Endodermal cell (in vitro differentiated cells): ENCODE measurements around the gene ASRGL1. TPM values are rescaled to one million over a fixed set of nuclear protein-coding genes. Genes with fewer than 3 reads are reported as not detected.

Experiments used
- DNase-seq: peaks from one replicate; pipeline ENCODE4 v3.0.0-alpha.2; 2017
- H3K27ac ChIP-seq: 2 replicates; pipeline ENCODE4 v1.5.1; 2013; ENCODE audit warnings: mild to moderate bottlenecking, low read depth, low read length, moderate library complexity
- H3K27me3 ChIP-seq: 2 replicates; pipeline ENCODE4 v1.6.1; 2013; ENCODE audit warnings: mild to moderate bottlenecking, low read length, moderate library complexity; ENCODE audit not compliant: insufficient read depth, control insufficient read depth, poor library complexity, severe bottlenecking
- H3K36me3 ChIP-seq: 2 replicates; pipeline ENCODE4 v1.7.0; 2013; ENCODE audit warnings: mild to moderate bottlenecking, low read length, moderate library complexity; ENCODE audit not compliant: control insufficient read depth, insufficient read depth
- H3K4me1 ChIP-seq: one replicate; pipeline ENCODE4 v1.7.0; 2013; ENCODE audit warnings: low read length; ENCODE audit not compliant: control insufficient read depth, insufficient read depth
- H3K4me3 ChIP-seq: 2 replicates; pipeline ENCODE4 v1.5.1; 2013; ENCODE audit warnings: mild to moderate bottlenecking, low read length, moderate library complexity
- H3K9ac ChIP-seq: 2 replicates; pipeline ENCODE4 v1.6.1; 2013; ENCODE audit warnings: mild to moderate bottlenecking, low read length, moderate library complexity; ENCODE audit not compliant: poor library complexity, severe bottlenecking; ENCODE audit errors: extremely low read depth
- H3K9me3 ChIP-seq: 2 replicates; pipeline ENCODE4 v1.6.1; 2013; ENCODE audit warnings: mild to moderate bottlenecking, low read length, moderate library complexity; ENCODE audit not compliant: control insufficient read depth
- H3K27ac Mint-ChIP-seq: 2 replicates; pipeline ENCODE4 v1.8.0; 2020; ENCODE audit warnings: mixed read lengths
- H3K27me3 Mint-ChIP-seq: 2 replicates; pipeline ENCODE4 v1.8.0; 2021; ENCODE audit warnings: mild to moderate bottlenecking, mixed read lengths; ENCODE audit not compliant: insufficient read depth
- H3K36me3 Mint-ChIP-seq: 2 replicates; pipeline ENCODE4 v1.8.0; 2020; ENCODE audit warnings: low read depth, mixed read lengths
- H3K4me1 Mint-ChIP-seq: 2 replicates; pipeline ENCODE4 v1.8.0; 2020; ENCODE audit warnings: mixed read lengths
- H3K4me3 Mint-ChIP-seq: 2 replicates; pipeline ENCODE4 v1.8.0; 2020; ENCODE audit warnings: mild to moderate bottlenecking, moderate library complexity, mixed read lengths
- H3K9me3 Mint-ChIP-seq: 2 replicates; pipeline ENCODE4 v1.8.0; 2020; ENCODE audit warnings: mild to moderate bottlenecking, mixed read lengths
- CTCF ChIP-seq: fragments of 200-600 bp; sonication (generic); conservative IDR thresholded peaks from 2 replicates; pipeline ENCODE4 v1.5.0; 2021; ENCODE audit warnings: antibody characterized with exemption, mild to moderate bottlenecking
- WGBS, 2 experiments: methylation state at CpG; one replicate each; pipeline versions ENCODE4 v1.1.5 to v1.1.7; 2013; ENCODE audit warnings: missing lambda C conversion rate in 2 of 2, mixed read lengths in 1 of 2; ENCODE audit not compliant: insufficient coverage in 1 of 2, insufficient read length in 1 of 2; 5-methylcytosine and 5-hydroxymethylcytosine counted together
- total RNA-seq, 2 donors: library from RNA; stranded (reverse); fragmentation: NEBNext Ultra II Directional in 1 of 2; extraction: Animal tissue kit (Norgen Biotek cat#: 25700) in 1 of 2; gene quantifications; 2 replicates in 1 of 2; 3 replicates in 1 of 2; pipeline ENCODE4 v1.2.1, GENCODE V29; 2021

Gene ASRGL1
- total RNA-seq, 2 donors from 2014 or later, result 39.8 to 61.8 TPM

- Mint-ChIP-seq H3K27ac (no peak overlapping the region), H3K4me3 (no peak overlapping the region), H3K4me1 (peaks cover 37% of the 10 kb centered on the region), H3K9me3 (no peaks in the 10 kb centered on the region), H3K27me3 (peaks cover 28% of the 10 kb centered on the region), H3K36me3 (no peaks in the 10 kb centered on the region)
- 84% methylated on average over 4 of the region's 4 CpGs; no CpG with 5 or more reads in 1 of the 2 experiments for WGBS, 2 experiments
- TF ChIP-seq CTCF, result no peak
- no peaks in the 10 kb centered on the region for H3K36me3 ChIP-seq
- H3K4me1 ChIP-seq, result peaks cover 14% of the 10 kb centered on the region
- no peaks in the 10 kb centered on the region for H3K9me3 ChIP-seq
- no peaks in the 10 kb centered on the region for H3K27me3 ChIP-seq
- H3K4me3 ChIP-seq, result no peak overlapping the region
- H3K27ac ChIP-seq, result no peak overlapping the region
- no peak overlapping the region for H3K9ac ChIP-seq
- DNase-seq, result peak; percentile 26
Observed at GRCh38 chr11:62423012-62423411, 85.8 kb downstream of the ASRGL1 start.

- Histone ChIP-seq H3K4me1 (peaks cover 5% of the 10 kb centered on the region), H3K36me3 (no peaks in the 10 kb centered on the region), H3K9me3 (no peaks in the 10 kb centered on the region), H3K27ac (no peak overlapping the region), H3K4me3 (no peak overlapping the region), H3K9ac (no peak overlapping the region), H3K27me3 (no peaks in the 10 kb centered on the region)
- no peak overlapping the region for H3K4me3 Mint-ChIP-seq
- peaks cover 7% of the 10 kb centered on the region for H3K9me3 Mint-ChIP-seq
- peaks cover 30% of the 10 kb centered on the region for H3K4me1 Mint-ChIP-seq
- H3K27me3 Mint-ChIP-seq, result peaks cover 18% of the 10 kb centered on the region
- peak overlapping the region; percentile 36 for H3K27ac Mint-ChIP-seq
- 87 to 91% methylated on average over 6 of the region's 6 CpGs for WGBS, 2 experiments
- no peak for TF ChIP-seq CTCF
- H3K36me3 Mint-ChIP-seq, result no peaks in the 10 kb centered on the region
- DNase-seq, result peak; percentile 42
Observed at GRCh38 chr11:62427630-62428233, 90.5 kb downstream of the ASRGL1 start.

DNA sequence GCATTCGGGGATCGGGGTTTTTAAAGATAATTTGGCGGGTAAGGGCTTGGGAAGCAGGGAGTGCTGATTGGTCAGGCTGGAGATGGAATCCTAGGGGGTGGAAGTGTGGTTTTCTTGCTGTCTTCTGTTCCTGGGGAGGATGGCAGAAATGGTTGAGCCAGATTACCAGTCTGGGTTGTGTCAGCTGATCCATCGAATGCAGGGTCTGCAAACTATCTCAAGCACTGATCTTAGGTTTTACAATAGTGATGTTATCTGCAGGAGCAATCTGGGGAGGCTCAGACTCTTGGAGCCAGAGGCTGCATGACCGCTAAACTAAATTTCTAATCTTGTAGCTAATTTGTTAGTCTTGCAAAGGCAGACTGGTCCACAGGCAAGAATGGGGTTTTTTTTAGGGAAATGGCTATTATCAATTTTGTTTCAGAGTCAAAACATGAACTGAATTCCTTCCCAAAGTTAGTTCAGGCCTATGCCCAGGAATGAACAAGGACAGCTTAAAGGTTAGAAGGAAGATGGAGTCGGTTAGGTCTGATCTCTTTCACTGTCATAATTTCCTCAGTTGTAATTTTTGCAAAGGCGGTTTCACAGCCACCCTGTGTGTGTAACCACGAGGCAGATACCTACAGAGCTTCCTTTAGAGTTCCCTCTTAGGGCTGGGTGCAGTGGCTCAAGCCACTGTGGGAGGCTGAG is 91.8 kb downstream of the ASRGL1 start:
- Mint-ChIP-seq H3K27me3 (peaks cover 7% of the 10 kb centered on the region), H3K36me3 (no peaks in the 10 kb centered on the region), H3K4me1 (peaks cover 33% of the 10 kb centered on the region), H3K9me3 (peaks cover 7% of the 10 kb centered on the region), H3K4me3 (no peak overlapping the region), H3K27ac (peak overlapping the region; percentile 31)
- Histone ChIP-seq H3K27ac (no peak overlapping the region), H3K9ac (no peak overlapping the region), H3K27me3 (no peaks in the 10 kb centered on the region), H3K4me1 (peaks cover 5% of the 10 kb centered on the region), H3K4me3 (no peak overlapping the region), H3K36me3 (no peaks in the 10 kb centered on the region), H3K9me3 (no peaks in the 10 kb centered on the region)
- 84 to 91% methylated on average over 6 to 8 of the region's 8 CpGs for WGBS, 2 experiments
- no peak for TF ChIP-seq CTCF
- peak; percentile 41 for DNase-seq
